ENCODE measurements around the gene RERE.

DNA sequence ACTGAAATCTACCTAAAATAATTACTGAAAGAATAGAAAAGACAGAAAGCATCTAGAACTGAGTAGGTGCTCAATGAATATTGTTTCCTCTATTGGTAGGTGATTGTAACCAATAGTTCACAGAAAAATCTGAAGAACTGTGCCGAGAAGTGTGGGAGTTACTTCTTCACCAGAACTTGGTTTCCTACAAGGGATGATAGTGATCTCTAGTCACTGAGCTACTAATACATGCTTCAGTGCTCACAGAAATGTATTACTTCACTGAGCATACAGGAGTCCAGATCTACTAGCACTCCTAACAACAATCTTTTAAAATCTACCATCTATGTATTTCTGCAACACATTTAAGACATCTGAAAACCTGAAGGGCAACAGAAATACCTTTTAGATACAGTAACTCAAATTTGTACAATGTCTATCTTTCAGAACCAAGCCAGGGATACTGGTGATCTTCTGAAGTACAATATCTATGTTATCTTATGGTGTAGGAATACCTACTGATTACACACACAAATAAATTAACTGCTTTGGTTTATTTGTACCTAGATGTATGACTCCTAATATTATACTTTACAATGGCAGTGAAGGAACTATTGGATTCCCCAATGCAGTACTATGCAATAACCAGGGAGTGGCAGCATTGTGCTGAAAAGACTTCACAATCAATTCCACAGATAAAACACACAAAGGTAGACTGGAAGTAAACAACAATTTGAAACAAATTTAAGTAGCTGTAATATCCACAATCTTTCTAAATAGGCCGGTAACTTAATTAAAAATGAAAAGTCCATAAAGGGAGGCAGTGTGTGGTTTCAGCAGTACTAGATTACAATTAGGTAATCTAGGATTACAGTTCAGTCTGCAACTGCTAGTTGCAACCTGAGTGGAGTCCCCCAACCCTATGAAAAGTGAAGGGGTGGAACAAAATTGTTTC lies 256.6 kb downstream of the RERE start:
- TF ChIP-seq ELF4 (IDR thresholded peaks at IDR 0.05): no peak
- TF ChIP-seq SP1 (IDR thresholded peaks at IDR 0.05): no peak
- TF ChIP-seq SUZ12 (IDR thresholded peaks at IDR 0.05): no peak
- TF ChIP-seq TARDBP (IDR thresholded peaks at IDR 0.05): no peak
- TF ChIP-seq ZNF384 (IDR thresholded peaks at IDR 0.05): no peak
- no peak for TF ChIP-seq FOXK2 (IDR thresholded peaks at IDR 0.05)
- TF ChIP-seq L3MBTL2 (conservative IDR thresholded peaks at IDR 0.05): no peak
- TF ChIP-seq FOXM1 (IDR thresholded peaks at IDR 0.05; ENCODE audit: borderline replicate concordance): no peak
- no peak for TF ChIP-seq NFRKB (IDR thresholded peaks at IDR 0.05)
- TF ChIP-seq, protein P1, sequence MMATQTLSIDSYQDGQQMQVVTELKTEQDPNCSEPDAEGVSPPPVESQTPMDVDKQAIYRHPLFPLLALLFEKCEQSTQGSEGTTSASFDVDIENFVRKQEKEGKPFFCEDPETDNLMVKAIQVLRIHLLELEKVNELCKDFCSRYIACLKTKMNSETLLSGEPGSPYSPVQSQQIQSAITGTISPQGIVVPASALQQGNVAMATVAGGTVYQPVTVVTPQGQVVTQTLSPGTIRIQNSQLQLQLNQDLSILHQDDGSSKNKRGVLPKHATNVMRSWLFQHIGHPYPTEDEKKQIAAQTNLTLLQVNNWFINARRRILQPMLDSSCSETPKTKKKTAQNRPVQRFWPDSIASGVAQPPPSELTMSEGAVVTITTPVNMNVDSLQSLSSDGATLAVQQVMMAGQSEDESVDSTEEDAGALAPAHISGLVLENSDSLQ (IDR thresholded peaks at IDR 0.05): no peak
